Measurements from ENCODE around the gene ADAMTS17. TPM values are rescaled to one million over a fixed set of nuclear protein-coding genes. Genes with fewer than 3 reads are reported as not detected.

Gene ADAMTS17
- total and polyA plus RNA-seq, 7 donors: 4.4 to 93.0 (median 7.2) TPM

DNA sequence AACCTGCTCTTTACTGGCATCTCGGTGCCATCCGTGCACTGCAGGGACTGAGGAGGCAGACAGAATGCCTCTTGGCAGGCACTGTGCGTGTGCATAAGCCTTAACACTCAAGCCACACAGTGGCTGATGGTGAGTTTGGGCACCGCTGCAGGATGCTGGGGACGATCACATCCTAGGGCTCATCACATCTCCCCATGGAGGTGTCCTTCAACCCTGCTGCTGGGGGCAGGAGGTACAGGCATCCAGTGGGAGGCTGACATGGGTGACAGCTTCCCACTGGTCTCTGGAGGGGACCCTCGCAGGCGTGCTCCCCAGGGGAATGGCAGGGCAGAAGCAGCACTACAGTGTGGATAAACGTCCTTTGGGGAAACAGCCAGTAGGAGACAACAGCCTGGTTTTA is 190.9 kb downstream of the ADAMTS17 start:
- H3K9me3 ChIP-seq: peaks cover 16% of the 10 kb centered on the region
- ATAC-seq (no peak), DNase-seq (no peak)
- intact Hi-C loops (cut with DNase I): no loop called here
- TF ChIP-seq, protein P1, sequence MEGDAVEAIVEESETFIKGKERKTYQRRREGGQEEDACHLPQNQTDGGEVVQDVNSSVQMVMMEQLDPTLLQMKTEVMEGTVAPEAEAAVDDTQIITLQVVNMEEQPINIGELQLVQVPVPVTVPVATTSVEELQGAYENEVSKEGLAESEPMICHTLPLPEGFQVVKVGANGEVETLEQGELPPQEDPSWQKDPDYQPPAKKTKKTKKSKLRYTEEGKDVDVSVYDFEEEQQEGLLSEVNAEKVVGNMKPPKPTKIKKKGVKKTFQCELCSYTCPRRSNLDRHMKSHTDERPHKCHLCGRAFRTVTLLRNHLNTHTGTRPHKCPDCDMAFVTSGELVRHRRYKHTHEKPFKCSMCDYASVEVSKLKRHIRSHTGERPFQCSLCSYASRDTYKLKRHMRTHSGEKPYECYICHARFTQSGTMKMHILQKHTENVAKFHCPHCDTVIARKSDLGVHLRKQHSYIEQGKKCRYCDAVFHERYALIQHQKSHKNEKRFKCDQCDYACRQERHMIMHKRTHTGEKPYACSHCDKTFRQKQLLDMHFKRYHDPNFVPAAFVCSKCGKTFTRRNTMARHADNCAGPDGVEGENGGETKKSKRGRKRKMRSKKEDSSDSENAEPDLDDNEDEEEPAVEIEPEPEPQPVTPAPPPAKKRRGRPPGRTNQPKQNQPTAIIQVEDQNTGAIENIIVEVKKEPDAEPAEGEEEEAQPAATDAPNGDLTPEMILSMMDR (IDR thresholded peaks at IDR 0.05): no peak
- H3K4me3 ChIP-seq: no peak overlapping the region
- 81 to 88% (median 86%) methylated on average over 8 of the region's 8 CpGs for WGBS, 3 donors
- H3K36me3 ChIP-seq (ENCODE audit: insufficient read depth in 1 of 2, low read depth in 1 of 2): peaks cover 0 to 34% of the 10 kb centered on the region in 2 donors
- no peaks in the 10 kb centered on the region for H3K27me3 ChIP-seq (ENCODE audit: insufficient read depth in 3 of 3, low read length in 2 of 3)
- no peaks in the 10 kb centered on the region for H3K4me1 ChIP-seq
- H3K27ac ChIP-seq: no peak overlapping the region

DNA sequence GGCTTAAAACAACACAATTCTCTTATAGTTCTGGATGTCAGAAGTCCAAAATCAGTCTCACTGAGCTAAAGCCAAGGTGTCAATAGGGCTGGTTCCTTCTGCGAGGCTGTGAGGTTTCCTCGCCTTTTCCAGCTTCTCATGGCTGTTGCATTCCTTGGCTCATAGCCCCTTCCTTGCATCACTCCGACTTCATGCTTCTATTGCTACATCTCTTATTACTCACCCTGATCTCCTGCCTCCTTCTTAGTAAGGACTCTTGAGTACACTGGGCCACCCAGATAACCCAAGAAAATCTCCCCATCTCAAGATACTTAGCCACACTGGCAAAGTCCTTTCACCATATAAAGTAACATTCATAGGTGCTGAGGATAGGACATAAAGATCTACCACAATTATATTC is 193.9 kb downstream of the ADAMTS17 start:
- no peak for DNase-seq
- no peak overlapping the region for H3K27ac ChIP-seq
- H3K9me3 ChIP-seq: peaks cover 16% of the 10 kb centered on the region
- no peaks in the 10 kb centered on the region for H3K27me3 ChIP-seq (ENCODE audit: insufficient read depth in 3 of 3, low read length in 2 of 3)
- H3K4me1 ChIP-seq: peaks cover 8% of the 10 kb centered on the region
- 88 to 97% (median 91%) methylated on average over 3 of the region's 3 CpGs for WGBS, 3 donors
- peak; percentile 53 to 77 (median 64) for ATAC-seq
- peaks cover 0 to 27% of the 10 kb centered on the region in 2 donors for H3K36me3 ChIP-seq (ENCODE audit: insufficient read depth in 1 of 2, low read depth in 1 of 2)
- intact Hi-C loops (cut with DNase I): no loop called here
- TF ChIP-seq, protein P1 (IDR thresholded peaks at IDR 0.05): no peak
- H3K4me3 ChIP-seq: no peak overlapping the region

DNA sequence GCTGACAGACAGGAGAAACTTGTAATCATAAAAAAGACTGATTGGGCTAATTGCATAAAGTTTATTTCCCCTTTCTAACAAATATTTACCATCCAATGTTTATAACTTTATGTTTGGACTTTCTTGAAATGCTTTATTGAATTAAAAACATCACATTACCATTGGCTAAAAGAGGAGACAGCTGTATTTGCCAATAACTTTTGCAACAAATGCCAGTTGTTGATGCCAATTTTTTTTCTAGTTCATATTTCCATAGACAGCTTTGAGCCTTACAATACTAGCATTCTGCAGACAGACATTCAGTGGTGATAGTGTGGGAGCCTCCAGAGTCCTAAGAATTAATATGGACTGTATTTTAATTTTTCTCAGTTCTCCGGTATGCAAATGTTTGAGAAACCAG is 198.4 kb downstream of the ADAMTS17 start:
- peaks cover 0 to 6% of the 10 kb centered on the region in 2 donors for H3K36me3 ChIP-seq (ENCODE audit: insufficient read depth in 1 of 2, low read depth in 1 of 2)
- no peak overlapping the region for H3K4me3 ChIP-seq
- WGBS, 3 donors: 43 to 65% (median 55%) methylated on average over 1 of the region's 1 CpG
- no peak for DNase-seq
- H3K4me1 ChIP-seq: peaks cover 8% of the 10 kb centered on the region
- no peaks in the 10 kb centered on the region for H3K27me3 ChIP-seq (ENCODE audit: insufficient read depth in 3 of 3, low read length in 2 of 3)
- H3K9me3 ChIP-seq: peaks cover 9% of the 10 kb centered on the region
- intact Hi-C loops (cut with DNase I): no loop called here
- TF ChIP-seq, protein P1 (IDR thresholded peaks at IDR 0.05): no peak
- H3K27ac ChIP-seq: no peak overlapping the region
- ATAC-seq: peak in 1 of 4 donors; percentile 71

DNA sequence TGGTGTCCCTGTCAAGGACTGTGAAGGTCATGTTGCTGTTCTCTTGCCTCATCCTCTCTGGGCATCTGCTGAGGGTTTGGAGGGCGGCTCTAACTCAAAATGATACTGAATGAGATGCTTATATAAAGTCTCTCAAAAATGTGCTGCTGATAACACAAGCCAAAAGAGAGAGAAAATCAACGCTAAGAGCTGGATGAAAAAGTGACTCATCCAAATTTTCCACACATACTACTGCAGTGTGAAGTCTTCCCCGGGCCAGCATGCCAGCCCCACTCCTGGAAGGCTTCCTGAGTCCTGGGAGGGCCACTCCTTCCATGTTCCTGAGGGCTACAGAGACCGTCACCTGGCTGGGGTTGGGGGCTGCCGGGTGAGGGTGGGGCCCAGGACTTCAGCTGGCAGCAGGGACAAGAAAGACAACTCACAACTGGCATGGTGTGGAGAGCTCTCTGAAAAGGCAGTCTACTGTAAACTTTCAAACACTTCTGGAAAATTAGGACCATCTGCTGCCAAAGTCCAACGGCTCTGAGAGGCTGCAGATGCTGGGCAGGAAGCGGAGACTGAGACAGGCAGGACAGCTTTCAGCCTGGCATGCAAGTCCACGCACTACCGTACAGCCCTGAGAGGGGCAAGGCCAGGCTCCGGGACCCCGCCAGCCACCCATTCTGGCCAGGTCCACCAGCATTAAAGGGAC is 200.3 kb downstream of the ADAMTS17 start:
- WGBS, 3 donors: 51 to 61% (median 54%) methylated on average over 11 of the region's 11 CpGs
- Histone ChIP-seq H3K4me3 (no peak overlapping the region), H3K27ac (no peak overlapping the region), H3K27me3 (ENCODE audit: insufficient read depth in 3 of 3, low read length in 2 of 3) (no peaks in the 10 kb centered on the region), H3K4me1 (peaks cover 8% of the 10 kb centered on the region), H3K9me3 (no peaks in the 10 kb centered on the region), H3K36me3 (ENCODE audit: insufficient read depth in 1 of 2, low read depth in 1 of 2) (peaks cover 0 to 6% of the 10 kb centered on the region in 2 donors)
- DNase-seq (no peak), ATAC-seq (peak in 1 of 4 donors; percentile 37)
- intact Hi-C loops (cut with DNase I): no loop called here
- TF ChIP-seq, protein P1 (IDR thresholded peaks at IDR 0.05): no peak

Measured in psoas muscle (tissue), 8 donors.